Activated T-helper 1 cell treated with anti-CD3 and anti-CD28 coated beads, Interleukin-2, amount 50 U/mL, for 16 hours (primary cell): ENCODE data around the gene PELO.
A peak's percentile ranks its signal among the peaks of the same experiment; 100 is the strongest.
"Not testable (repeated sequence)": the region's sequence is repeated elsewhere in the genome, so short reads cannot be mapped to it uniquely, and the experiment has no call there.

Source experiments
- DNase-seq, 2 donors: peaks; one replicate each; pipeline ENCODE4 v3.0.0-alpha.2; 2020; ENCODE audit warnings: low read depth in 1 of 2, low spot score in 1 of 2

PELO gene, protein sequence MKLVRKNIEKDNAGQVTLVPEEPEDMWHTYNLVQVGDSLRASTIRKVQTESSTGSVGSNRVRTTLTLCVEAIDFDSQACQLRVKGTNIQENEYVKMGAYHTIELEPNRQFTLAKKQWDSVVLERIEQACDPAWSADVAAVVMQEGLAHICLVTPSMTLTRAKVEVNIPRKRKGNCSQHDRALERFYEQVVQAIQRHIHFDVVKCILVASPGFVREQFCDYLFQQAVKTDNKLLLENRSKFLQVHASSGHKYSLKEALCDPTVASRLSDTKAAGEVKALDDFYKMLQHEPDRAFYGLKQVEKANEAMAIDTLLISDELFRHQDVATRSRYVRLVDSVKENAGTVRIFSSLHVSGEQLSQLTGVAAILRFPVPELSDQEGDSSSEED

GRCh38 chr5:52787600-52788504, at the start of gene PELO, which contains the start of gene ITGA1:
Gene PELO (plus strand): TSS chr5:52787916. CDS start chr5:52800395, 12,479 bp downstream.
Gene ITGA1 (plus strand): TSS chr5:52787916. CDS start chr5:52788354, 438 bp downstream.
- DNase-seq: peak; percentile 13 to 35

DNA sequence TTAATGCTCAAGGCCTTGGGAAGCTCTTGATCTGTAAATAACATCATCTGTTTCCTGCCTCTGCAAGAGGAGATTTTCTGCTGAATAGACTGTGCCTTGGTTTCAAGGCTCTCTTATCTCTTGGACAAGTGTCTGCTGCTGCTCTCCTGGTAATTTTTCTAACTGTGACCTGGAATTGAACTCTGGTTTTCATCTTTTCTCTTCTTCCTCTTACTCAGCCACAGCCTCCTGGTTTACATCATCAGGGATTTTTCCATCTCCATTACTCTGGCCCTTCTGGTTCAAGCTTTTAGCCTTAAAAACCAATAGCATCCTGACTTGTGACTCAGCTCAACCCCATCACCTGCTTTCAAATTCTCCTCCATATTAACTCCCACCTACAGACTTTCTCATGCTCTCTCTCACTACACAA, 49.6 kb upstream of the PELO start:
- no peak for DNase-seq

- DNase-seq: no peak
These were observed 47.7 kb upstream of the PELO start for GRCh38 chr5:52740007-52740406.

DNA sequence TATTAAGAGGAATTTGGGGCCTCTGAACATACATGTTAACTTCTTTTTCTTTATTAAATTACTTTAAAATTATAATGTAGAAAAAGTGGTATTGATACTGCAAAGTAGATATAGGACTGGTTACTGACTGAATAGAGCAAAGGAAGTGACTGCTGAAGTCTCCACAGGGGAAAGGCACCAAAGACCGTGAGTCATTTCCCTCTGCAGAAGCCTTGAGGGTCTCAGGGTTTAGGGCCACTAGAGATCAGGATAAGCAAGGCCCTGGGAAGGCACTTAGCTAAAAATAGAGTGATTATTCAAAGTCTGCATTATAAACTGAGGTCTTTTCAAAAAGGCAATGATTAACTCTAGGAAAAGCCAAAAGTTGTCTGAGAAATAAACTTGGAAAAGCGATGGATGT, 44.7 kb upstream of the PELO start:
- DNase-seq: no peak

GRCh38 chr5:52743529-52743928, 44.2 kb upstream of the PELO start:
- no peak for DNase-seq

DNA sequence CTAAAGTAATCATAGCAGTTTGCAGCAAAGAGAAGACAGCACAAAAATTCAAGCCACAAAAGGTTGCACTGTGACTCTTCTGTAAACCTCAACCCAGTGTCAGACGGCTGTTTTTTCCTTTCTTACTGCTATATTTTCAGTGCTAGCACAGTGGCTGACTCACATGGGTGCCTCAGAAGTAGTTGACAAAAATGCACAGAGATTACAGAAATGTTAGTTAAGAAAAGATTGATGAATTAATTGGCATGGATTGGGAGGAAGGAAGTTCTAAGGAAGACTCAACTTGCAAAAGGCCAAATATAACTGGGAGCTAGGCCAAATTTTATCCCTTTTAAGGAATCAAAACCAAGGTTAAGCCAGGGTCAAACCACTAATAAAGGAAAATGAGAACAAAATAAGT, 43.7 kb upstream of the PELO start:
- DNase-seq: peak in 1 of 2 donors; percentile 6

- not testable (repeated sequence) for DNase-seq
These were observed 42.8 kb upstream of the PELO start for GRCh38 chr5:52744867-52745458.

- DNase-seq: no peak
These were observed 41.2 kb upstream of the PELO start for GRCh38 chr5:52746539-52746938.

GRCh38 chr5:52748590-52748989, 39.1 kb upstream of the PELO start:
- no peak for DNase-seq

- no peak for DNase-seq
These were observed 38.0 kb upstream of the PELO start for GRCh38 chr5:52749666-52750065.

GRCh38 chr5:52751137-52751536, 36.6 kb upstream of the PELO start:
- DNase-seq: no peak

- DNase-seq: no peak
These were observed 33.7 kb upstream of the PELO start for GRCh38 chr5:52754051-52754450.

DNA sequence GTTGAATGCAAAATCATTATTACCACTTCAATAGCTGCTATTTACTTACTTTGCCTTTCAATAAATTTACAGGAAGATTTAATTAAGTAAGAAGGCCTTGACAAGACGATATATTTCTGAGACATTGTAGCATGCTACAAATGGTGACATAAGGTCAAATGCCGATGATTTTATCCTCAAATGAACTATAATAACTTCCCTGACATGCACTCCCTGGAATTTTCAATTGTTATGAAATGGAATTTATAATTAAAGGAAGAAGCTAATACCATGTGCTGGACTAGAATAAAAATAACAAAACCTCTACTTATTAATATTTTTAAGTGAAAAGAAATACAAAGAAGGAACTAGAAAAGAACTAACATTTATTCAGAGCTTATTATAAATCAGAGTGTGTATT, 30.2 kb upstream of the PELO start:
- DNase-seq: no peak

- DNase-seq: no peak
These were observed 29.7 kb upstream of the PELO start for GRCh38 chr5:52758014-52758413.

- no peak for DNase-seq
These were observed 28.4 kb upstream of the PELO start for GRCh38 chr5:52759331-52759730.

GRCh38 chr5:52760695-52761366, 26.9 kb upstream of the PELO start:
- no peak for DNase-seq

DNA sequence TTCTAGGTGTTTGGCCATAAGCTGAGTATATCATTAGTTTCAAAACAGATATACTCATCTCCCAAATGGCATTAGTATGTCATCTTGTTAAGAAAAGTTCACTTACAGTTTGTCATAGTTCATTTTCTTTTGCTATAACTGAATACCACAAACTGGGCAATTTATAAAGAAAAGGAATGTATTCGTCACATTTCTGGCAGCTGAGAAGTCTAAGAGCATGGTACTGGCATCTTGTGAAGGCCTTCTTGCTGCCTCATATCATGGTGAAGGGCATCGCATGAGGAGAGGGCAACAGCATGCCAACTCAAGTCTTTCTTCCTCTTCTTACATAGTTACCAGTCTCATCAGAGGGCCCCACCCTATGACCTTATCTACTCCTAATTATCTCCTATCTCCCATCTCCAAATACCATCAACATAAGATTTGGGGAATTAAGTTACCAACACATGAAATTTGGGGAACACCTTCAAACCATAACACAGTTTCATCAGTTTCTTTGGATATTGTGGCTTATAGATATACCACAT, 20.4 kb upstream of the PELO start:
- no peak for DNase-seq

GRCh38 chr5:52767766-52768480, 19.8 kb upstream of the PELO start:
- DNase-seq: no peak

- no peak for DNase-seq
These were observed 18.7 kb upstream of the PELO start for GRCh38 chr5:52769061-52769460.

- no peak for DNase-seq
These were observed 17.3 kb upstream of the PELO start for GRCh38 chr5:52770287-52770939.
